ENCODE data around the gene MAML1.
A peak's percentile ranks its signal among the peaks of the same experiment; 100 is the strongest.

The MAML1 gene

GRCh38 chr5:179792612-179793467 lies 60.2 kb downstream of the MAML1 start:
- DNase-seq (ENCODE audit: low read depth in 2 of 3, low spot score in 2 of 3): no peak

- no peak for DNase-seq (ENCODE audit: low read depth in 2 of 3, low spot score in 2 of 3)
Measured at GRCh38 chr5:179793468-179794139, 61.0 kb downstream of the MAML1 start, which contains the start of gene LTC4S. LTC4S (plus strand) TSS chr5:179793986; CDS start chr5:179794081, 95 bp downstream.

GRCh38 chr5:179794171-179794570 lies 61.5 kb downstream of the MAML1 start:
- no peak for DNase-seq (ENCODE audit: low read depth in 2 of 3, low spot score in 2 of 3)

GRCh38 chr5:179794575-179794974 lies 62.0 kb downstream of the MAML1 start:
- no peak for DNase-seq (ENCODE audit: low read depth in 2 of 3, low spot score in 2 of 3)

- no peak for DNase-seq (ENCODE audit: low read depth in 2 of 3, low spot score in 2 of 3)
Measured at GRCh38 chr5:179795049-179795862, 62.6 kb downstream of the MAML1 start.

GRCh38 chr5:179795863-179796833 lies 63.5 kb downstream of the MAML1 start:
- DNase-seq (ENCODE audit: low read depth in 2 of 3, low spot score in 2 of 3): peak in 1 of 3 experiments; percentile 54

- DNase-seq (ENCODE audit: low read depth in 2 of 3, low spot score in 2 of 3): no peak
Measured at GRCh38 chr5:179796877-179797608, 64.4 kb downstream of the MAML1 start.

- DNase-seq (ENCODE audit: low read depth in 2 of 3, low spot score in 2 of 3): no peak
Measured at GRCh38 chr5:179797741-179798140, 65.1 kb downstream of the MAML1 start.

- DNase-seq (ENCODE audit: low read depth in 2 of 3, low spot score in 2 of 3): no peak
Measured at GRCh38 chr5:179798144-179798770, 65.6 kb downstream of the MAML1 start.

GRCh38 chr5:179798771-179799643 lies 66.4 kb downstream of the MAML1 start:
- DNase-seq (ENCODE audit: low read depth in 2 of 3, low spot score in 2 of 3): no peak

- DNase-seq (ENCODE audit: low read depth in 2 of 3, low spot score in 2 of 3): no peak
Measured at GRCh38 chr5:179799644-179799973, 67.0 kb downstream of the MAML1 start.

GRCh38 chr5:179800071-179800695 lies 67.6 kb downstream of the MAML1 start:
- DNase-seq (ENCODE audit: low read depth in 2 of 3, low spot score in 2 of 3): no peak

GRCh38 chr5:179800696-179801201 lies 68.1 kb downstream of the MAML1 start:
- no peak for DNase-seq (ENCODE audit: low read depth in 2 of 3, low spot score in 2 of 3)

- DNase-seq (ENCODE audit: low read depth in 2 of 3, low spot score in 2 of 3): peak in 2 of 3 experiments; percentile 57 to 61
Measured at GRCh38 chr5:179801304-179802206, 68.9 kb downstream of the MAML1 start.

- no peak for DNase-seq (ENCODE audit: low read depth in 2 of 3, low spot score in 2 of 3)
Measured at GRCh38 chr5:179802207-179802883, 69.7 kb downstream of the MAML1 start.

GRCh38 chr5:179802950-179803562 lies 70.4 kb downstream of the MAML1 start:
- no peak for DNase-seq (ENCODE audit: low read depth in 2 of 3, low spot score in 2 of 3)

All from activated CD8-positive, alpha-beta memory T cell treated with anti-CD3 and anti-CD28 coated beads for 48 hours (primary cell).